Natural killer cell (primary cell): ENCODE data around the gene PRRX2. TPM values are rescaled to one million over a fixed set of nuclear protein-coding genes. Genes with fewer than 3 reads are reported as not detected.

Experiments used
- ATAC-seq, 3 donors: fragments of 150-1000 bp in 2 of 3; fragments of 200-7000 bp in 1 of 3; cut with Tn5 transposase; 1 replicate in 1 of 3; 2 replicates in 2 of 3; pipeline ENCODE4 v1.10.0; 2021; ENCODE audit warnings: mild to moderate bottlenecking in 2 of 3, moderate library complexity in 2 of 3
- DNase-seq, 2 donors: peaks; one replicate each; pipeline versions ENCODE4 v3.0.0 to v3.0.0-alpha.2; 2013 to 2021; ENCODE audit warnings: mixed read lengths in 1 of 2
- H3K27ac ChIP-seq: one replicate; pipeline ENCODE4 v1.5.1; 2013; ENCODE audit warnings: mild to moderate bottlenecking, low read length
- H3K27me3 ChIP-seq: one replicate; pipeline ENCODE4 v1.6.1; 2013; ENCODE audit warnings: low read length; ENCODE audit not compliant: control insufficient read depth, insufficient read depth
- H3K36me3 ChIP-seq: one replicate; pipeline ENCODE4 v1.6.1; 2013; ENCODE audit warnings: low read length; ENCODE audit not compliant: control insufficient read depth, insufficient read depth
- H3K4me1 ChIP-seq: one replicate; pipeline ENCODE4 v1.6.1; 2013; ENCODE audit warnings: low read length; ENCODE audit not compliant: control insufficient read depth, insufficient read depth
- H3K4me3 ChIP-seq: one replicate; pipeline ENCODE4 v1.5.1; 2013; ENCODE audit warnings: low read length
- H3K9me3 ChIP-seq: one replicate; pipeline ENCODE4 v1.6.1; 2013; ENCODE audit warnings: low read length; ENCODE audit not compliant: control insufficient read depth, insufficient read depth
- H3K27ac Mint-ChIP-seq, 2 donors: one replicate each; pipeline ENCODE4 v1.8.0; 2022; ENCODE audit warnings: mild to moderate bottlenecking in 2 of 2, mixed read lengths in 2 of 2, moderate library complexity in 1 of 2
- H3K27me3 Mint-ChIP-seq, 2 donors: one replicate each; pipeline ENCODE4 v1.8.0; 2022; ENCODE audit warnings: low read depth in 2 of 2, mixed read lengths in 2 of 2
- H3K36me3 Mint-ChIP-seq: one replicate; pipeline ENCODE4 v1.8.0; 2022; ENCODE audit warnings: mixed read lengths
- H3K4me1 Mint-ChIP-seq, 2 donors: one replicate each; pipeline ENCODE4 v1.8.0; 2022; ENCODE audit warnings: mixed read lengths in 2 of 2
- H3K4me3 Mint-ChIP-seq: one replicate; pipeline ENCODE4 v1.8.0; 2022; ENCODE audit warnings: mild to moderate bottlenecking, moderate library complexity, mixed read lengths
- H3K9me3 Mint-ChIP-seq, 2 donors: one replicate each; pipeline ENCODE4 v1.8.0; 2022; ENCODE audit warnings: mixed read lengths in 2 of 2
- CTCF ChIP-seq: fragments of 200-600 bp; IDR thresholded peaks from one replicate; pipeline ENCODE4 v1.8.0; 2022; ENCODE audit warnings: antibody characterized with exemption
- WGBS: methylation state at CpG from one replicate; pipeline ENCODE4 v1.1.7; 2013; ENCODE audit warnings: missing lambda C conversion rate; ENCODE audit not compliant: insufficient coverage; 5-methylcytosine and 5-hydroxymethylcytosine counted together
- intact Hi-C: fragments of 100-400 bp; cut with micrococcal nuclease; formaldehyde crosslinking; loops from one replicate; pipeline ENCODE4 v1.14.2; 2022
- total RNA-seq, 4 donors: library from RNA; stranded (reverse); fragments of 120-200 nt in 1 of 4; gene quantifications; one replicate each; pipeline versions ENCODE4 v1.2.3 to v1.2.4, GENCODE V29; 2013 to 2022

Gene PRRX2
- total RNA-seq, 3 donors from 2014 or later (not counting 1 experiment from before 2014, with no cell fraction given) = not detected

GRCh38 chr9:129687391-129687790 is 21.9 kb downstream of the PRRX2 start:
- Mint-ChIP-seq H3K4me1 (no peaks in the 10 kb centered on the region), H3K27ac (no peak overlapping the region), H3K36me3 (no peaks in the 10 kb centered on the region), H3K27me3 (no peaks in the 10 kb centered on the region), H3K9me3 (no peaks in the 10 kb centered on the region), H3K4me3 (no peak overlapping the region)
- intact Hi-C loops = no loop called here
- Histone ChIP-seq H3K9me3 (no peaks in the 10 kb centered on the region), H3K4me3 (no peak overlapping the region), H3K27me3 (no peaks in the 10 kb centered on the region), H3K27ac (no peak overlapping the region), H3K36me3 (no peaks in the 10 kb centered on the region), H3K4me1 (no peaks in the 10 kb centered on the region)
- TF ChIP-seq CTCF = no peak
- DNase-seq (no peak), ATAC-seq (no peak)
- WGBS = 84% methylated on average over 10 of the region's 10 CpGs

- Histone ChIP-seq H3K4me1 (no peaks in the 10 kb centered on the region), H3K36me3 (no peaks in the 10 kb centered on the region), H3K27me3 (no peaks in the 10 kb centered on the region), H3K4me3 (no peak overlapping the region), H3K9me3 (no peaks in the 10 kb centered on the region), H3K27ac (no peak overlapping the region)
- no peaks in the 10 kb centered on the region for H3K4me1 Mint-ChIP-seq
- H3K36me3 Mint-ChIP-seq = no peaks in the 10 kb centered on the region
- no peak overlapping the region for H3K27ac Mint-ChIP-seq
- TF ChIP-seq CTCF = no peak
- 86% methylated on average over 10 of the region's 11 CpGs for WGBS
- DNase-seq = no peak
- no peaks in the 10 kb centered on the region for H3K9me3 Mint-ChIP-seq
- no peak for ATAC-seq
- intact Hi-C loops = no loop called here
- no peak overlapping the region for H3K4me3 Mint-ChIP-seq
- no peaks in the 10 kb centered on the region for H3K27me3 Mint-ChIP-seq
These were observed 23.0 kb downstream of the PRRX2 start for GRCh38 chr9:129688285-129689043.

- Histone ChIP-seq H3K36me3 (no peaks in the 10 kb centered on the region), H3K4me1 (no peaks in the 10 kb centered on the region), H3K4me3 (no peak overlapping the region), H3K27ac (no peak overlapping the region), H3K27me3 (peaks cover 5% of the 10 kb centered on the region), H3K9me3 (no peaks in the 10 kb centered on the region)
- peaks cover 16 to 22% of the 10 kb centered on the region in 2 donors for H3K27me3 Mint-ChIP-seq
- TF ChIP-seq CTCF = no peak
- no peaks in the 10 kb centered on the region for H3K4me1 Mint-ChIP-seq
- ATAC-seq (no peak), DNase-seq (no peak)
- intact Hi-C loops = no loop called here
- H3K4me3 Mint-ChIP-seq = no peak overlapping the region
- no peaks in the 10 kb centered on the region for H3K9me3 Mint-ChIP-seq
- H3K27ac Mint-ChIP-seq = no peak overlapping the region
- WGBS = 79% methylated on average over 4 of the region's 5 CpGs
- H3K36me3 Mint-ChIP-seq = no peaks in the 10 kb centered on the region
These were observed 27.1 kb downstream of the PRRX2 start for GRCh38 chr9:129692534-129692933.

- Mint-ChIP-seq H3K9me3 (no peaks in the 10 kb centered on the region), H3K36me3 (no peaks in the 10 kb centered on the region), H3K27ac (no peak overlapping the region), H3K4me3 (no peak overlapping the region), H3K27me3 (peaks cover 16 to 24% of the 10 kb centered on the region in 2 donors), H3K4me1 (no peaks in the 10 kb centered on the region)
- intact Hi-C loops = no loop called here
- TF ChIP-seq CTCF = no peak
- DNase-seq (no peak), ATAC-seq (no peak)
- no peak overlapping the region for H3K27ac ChIP-seq
- H3K4me3 ChIP-seq = no peak overlapping the region
- 70% methylated on average over 8 of the region's 8 CpGs for WGBS
- H3K4me1 ChIP-seq = no peaks in the 10 kb centered on the region
- no peaks in the 10 kb centered on the region for H3K36me3 ChIP-seq
- H3K9me3 ChIP-seq = no peaks in the 10 kb centered on the region
- peaks cover 15% of the 10 kb centered on the region for H3K27me3 ChIP-seq
These were observed 28.3 kb downstream of the PRRX2 start for GRCh38 chr9:129693741-129694140.
